Brain microvascular endothelial cell (primary cell): ENCODE results near the gene SCN3A.
A peak's percentile ranks its signal among the peaks of the same experiment; 100 is the strongest.

ENCODE experiments used
- DNase-seq: peaks from one replicate; pipeline ENCODE4 v3.0.0-alpha.2; 2020
- H3K27ac ChIP-seq: fragments of 250-450 bp; sonication (Bioruptor Pico); 2 replicates; pipeline ENCODE4 v1.5.1; 2020; ENCODE audit warnings: mild to moderate bottlenecking, moderate library complexity
- H3K27me3 ChIP-seq: fragments of 250-450 bp; sonication (Bioruptor Pico); replicated peaks from 2 replicates; pipeline ENCODE4 v1.5.1; 2020; ENCODE audit warnings: mild to moderate bottlenecking
- H3K36me3 ChIP-seq: fragments of 250-450 bp; sonication (Bioruptor Pico); replicated peaks from 2 replicates; pipeline ENCODE4 v1.5.1; 2020; ENCODE audit warnings: mild to moderate bottlenecking
- H3K4me3 ChIP-seq: 2 replicates; pipeline ENCODE4 v1.5.1; 2011; ENCODE audit warnings: low read depth, mild to moderate bottlenecking, control low read depth, low read length, moderate library complexity
- in situ Hi-C: cut with HindIII; loops from 2 replicates; pipeline ENCODE4 v1.10.0; 2017; ENCODE audit warnings: low sequenced_read_pairs, low pct_ligation_motif_present
- TF ChIP-seq, protein P1 (sequence below): IDR thresholded peaks from 2 replicates; pipeline ENCODE4 v1.5.1; 2011; ENCODE audit warnings: low read depth, mild to moderate bottlenecking, moderate library complexity, low read length, control low read depth, inconsistent platforms; ENCODE audit errors: missing control alignments

The SCN3A gene

DNA sequence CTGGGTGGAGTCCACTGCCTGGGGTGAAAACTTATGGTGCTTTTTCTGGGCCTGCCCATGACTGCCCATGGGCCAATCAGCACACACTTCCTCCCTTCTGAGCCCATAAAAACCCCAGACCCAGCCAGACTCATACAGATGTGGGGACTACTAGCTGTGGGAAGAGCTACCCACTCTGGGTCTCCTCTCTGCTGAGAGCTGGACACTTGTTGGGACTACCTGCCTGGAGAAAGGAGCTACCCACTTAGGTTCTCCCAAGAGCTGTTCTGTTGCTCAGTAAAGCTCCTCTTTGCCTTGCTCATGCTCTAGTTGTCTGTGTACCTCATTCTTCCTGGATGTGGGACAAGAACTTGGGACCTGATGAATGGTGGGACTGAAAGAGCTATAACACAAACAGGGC is 129.0 kb downstream of the SCN3A start:
- Histone ChIP-seq H3K27me3 (no peaks in the 10 kb centered on the region), H3K27ac (no peak overlapping the region), H3K4me3 (no peak overlapping the region), H3K36me3 (no peaks in the 10 kb centered on the region)
- in situ Hi-C loops, result no loop called here
- no peak for DNase-seq
- TF ChIP-seq, protein P1, sequence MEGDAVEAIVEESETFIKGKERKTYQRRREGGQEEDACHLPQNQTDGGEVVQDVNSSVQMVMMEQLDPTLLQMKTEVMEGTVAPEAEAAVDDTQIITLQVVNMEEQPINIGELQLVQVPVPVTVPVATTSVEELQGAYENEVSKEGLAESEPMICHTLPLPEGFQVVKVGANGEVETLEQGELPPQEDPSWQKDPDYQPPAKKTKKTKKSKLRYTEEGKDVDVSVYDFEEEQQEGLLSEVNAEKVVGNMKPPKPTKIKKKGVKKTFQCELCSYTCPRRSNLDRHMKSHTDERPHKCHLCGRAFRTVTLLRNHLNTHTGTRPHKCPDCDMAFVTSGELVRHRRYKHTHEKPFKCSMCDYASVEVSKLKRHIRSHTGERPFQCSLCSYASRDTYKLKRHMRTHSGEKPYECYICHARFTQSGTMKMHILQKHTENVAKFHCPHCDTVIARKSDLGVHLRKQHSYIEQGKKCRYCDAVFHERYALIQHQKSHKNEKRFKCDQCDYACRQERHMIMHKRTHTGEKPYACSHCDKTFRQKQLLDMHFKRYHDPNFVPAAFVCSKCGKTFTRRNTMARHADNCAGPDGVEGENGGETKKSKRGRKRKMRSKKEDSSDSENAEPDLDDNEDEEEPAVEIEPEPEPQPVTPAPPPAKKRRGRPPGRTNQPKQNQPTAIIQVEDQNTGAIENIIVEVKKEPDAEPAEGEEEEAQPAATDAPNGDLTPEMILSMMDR, result no peak

GRCh38 chr2:165074323-165074722 is 129.5 kb downstream of the SCN3A start:
- in situ Hi-C loops, result no loop called here
- H3K27ac ChIP-seq, result no peak overlapping the region
- no peak overlapping the region for H3K4me3 ChIP-seq
- H3K36me3 ChIP-seq, result no peaks in the 10 kb centered on the region
- no peak for DNase-seq
- TF ChIP-seq, protein P1, result no peak
- H3K27me3 ChIP-seq, result no peaks in the 10 kb centered on the region

DNA sequence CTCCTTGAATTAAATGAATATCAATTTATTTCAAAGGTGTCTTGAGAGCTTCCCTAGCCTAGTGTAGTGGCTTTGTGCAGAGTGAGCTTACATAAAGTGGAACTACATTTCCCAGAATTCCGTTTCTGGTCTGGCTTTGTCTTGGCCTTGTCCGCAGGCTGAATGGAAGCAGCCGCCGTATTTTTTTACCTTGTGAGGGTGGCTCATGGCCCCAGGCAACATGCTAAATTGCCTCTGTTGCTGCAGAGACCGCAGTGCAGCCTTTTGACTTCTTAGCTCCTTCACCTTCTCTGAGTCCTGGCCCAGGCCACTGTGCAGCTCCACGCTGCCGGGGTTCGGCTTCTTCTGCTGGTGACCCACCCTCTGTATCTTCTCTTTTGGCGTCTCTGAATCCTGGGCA is 133.8 kb downstream of the SCN3A start:
- Histone ChIP-seq H3K4me3 (no peak overlapping the region), H3K36me3 (no peaks in the 10 kb centered on the region), H3K27me3 (no peaks in the 10 kb centered on the region), H3K27ac (no peak overlapping the region)
- no peak for DNase-seq
- in situ Hi-C loops, result no loop called here
- TF ChIP-seq, protein P1, result no peak

DNA sequence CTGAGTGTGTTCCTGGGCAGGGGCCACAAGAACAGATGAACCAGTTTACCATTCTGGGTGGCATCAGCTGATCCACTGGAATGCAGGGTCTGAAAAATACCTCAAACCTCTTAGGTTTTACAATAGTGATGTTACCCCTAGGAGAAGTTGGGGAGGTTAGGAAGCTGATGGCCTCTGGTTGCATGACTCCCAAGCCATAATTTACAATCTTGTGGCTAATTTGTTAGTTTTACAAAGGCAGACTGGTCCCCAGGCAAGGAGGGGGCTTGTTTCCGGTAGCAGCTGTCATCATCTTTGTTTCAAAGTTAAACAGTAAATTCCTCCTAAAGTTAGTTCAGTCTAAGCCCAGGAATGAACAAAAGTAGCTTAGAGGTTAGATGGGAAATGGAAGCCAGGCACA is 134.7 kb downstream of the SCN3A start:
- TF ChIP-seq, protein P1, result no peak
- Histone ChIP-seq H3K27me3 (no peaks in the 10 kb centered on the region), H3K27ac (no peak overlapping the region), H3K36me3 (no peaks in the 10 kb centered on the region), H3K4me3 (no peak overlapping the region)
- DNase-seq, result no peak
- in situ Hi-C loops, result no loop called here

DNA sequence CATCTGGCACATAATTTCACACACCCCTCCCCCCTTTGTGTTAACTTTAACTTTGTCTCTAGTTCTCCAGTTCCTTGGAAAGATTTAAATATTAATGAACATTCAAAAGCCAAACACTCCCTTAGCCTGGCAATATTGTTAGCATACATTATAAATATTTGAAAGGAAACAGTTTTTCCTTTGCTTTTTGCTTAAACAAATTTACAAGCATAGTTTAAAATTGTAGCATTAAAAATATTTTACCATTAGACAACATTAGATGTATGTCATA is 135.4 kb downstream of the SCN3A start:
- in situ Hi-C loops, result no loop called here
- Histone ChIP-seq H3K27ac (no peak overlapping the region), H3K36me3 (no peaks in the 10 kb centered on the region), H3K27me3 (no peaks in the 10 kb centered on the region), H3K4me3 (peak overlapping the region; percentile 47)
- TF ChIP-seq, protein P1, result no peak
- no peak for DNase-seq

DNA sequence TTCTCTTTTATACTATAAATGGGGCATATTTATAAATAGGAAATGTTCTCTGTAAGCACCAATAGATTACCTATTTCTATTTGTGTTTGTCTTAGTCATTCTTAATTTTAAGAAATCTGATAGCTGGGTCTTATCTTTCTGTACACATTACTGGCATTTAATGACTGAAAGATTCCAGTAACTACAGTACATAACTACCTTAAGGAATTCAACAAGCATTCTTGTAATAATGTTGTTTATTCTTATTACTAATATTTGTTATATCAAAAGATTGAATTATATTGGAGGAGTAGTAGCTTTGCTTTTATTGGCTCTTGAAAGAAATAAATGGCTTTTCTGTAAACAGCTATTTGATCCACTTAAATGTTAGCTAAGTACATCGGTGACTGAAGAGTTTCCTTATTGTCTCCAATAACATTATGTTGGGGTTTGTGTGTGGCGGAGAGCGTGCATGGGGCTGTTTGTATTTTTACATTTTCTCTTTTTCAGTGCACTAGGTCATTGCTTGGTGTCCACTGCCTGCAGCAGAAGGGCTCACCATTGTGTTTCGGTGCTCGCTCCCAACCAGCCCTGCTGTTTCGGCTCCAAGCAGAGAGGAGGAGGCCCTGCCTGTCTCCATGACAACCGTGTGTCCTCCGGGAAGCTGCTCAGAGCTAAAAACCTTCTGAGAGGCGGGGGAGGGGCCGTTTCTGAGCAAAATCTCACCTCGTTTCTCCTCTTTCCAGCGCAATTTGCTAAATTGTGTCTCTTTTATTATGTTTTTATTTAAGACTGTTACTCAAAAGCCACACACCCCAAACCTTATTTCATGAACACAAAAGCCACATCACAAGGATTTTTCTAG is 136.0 kb downstream of the SCN3A start:
- H3K27me3 ChIP-seq, result no peaks in the 10 kb centered on the region
- DNase-seq, result peak; percentile 71
- peak overlapping the region; percentile 47 for H3K4me3 ChIP-seq
- in situ Hi-C loops, result no loop called here
- no peaks in the 10 kb centered on the region for H3K36me3 ChIP-seq
- no peak overlapping the region for H3K27ac ChIP-seq
- TF ChIP-seq, protein P1, result no peak
